ENCODE measurements around the gene UBE2V1.
"Not testable (repeated sequence)": the region's sequence is repeated elsewhere in the genome, so short reads cannot be mapped to it uniquely, and the experiment has no call there.

UBE2V1 gene

DNA sequence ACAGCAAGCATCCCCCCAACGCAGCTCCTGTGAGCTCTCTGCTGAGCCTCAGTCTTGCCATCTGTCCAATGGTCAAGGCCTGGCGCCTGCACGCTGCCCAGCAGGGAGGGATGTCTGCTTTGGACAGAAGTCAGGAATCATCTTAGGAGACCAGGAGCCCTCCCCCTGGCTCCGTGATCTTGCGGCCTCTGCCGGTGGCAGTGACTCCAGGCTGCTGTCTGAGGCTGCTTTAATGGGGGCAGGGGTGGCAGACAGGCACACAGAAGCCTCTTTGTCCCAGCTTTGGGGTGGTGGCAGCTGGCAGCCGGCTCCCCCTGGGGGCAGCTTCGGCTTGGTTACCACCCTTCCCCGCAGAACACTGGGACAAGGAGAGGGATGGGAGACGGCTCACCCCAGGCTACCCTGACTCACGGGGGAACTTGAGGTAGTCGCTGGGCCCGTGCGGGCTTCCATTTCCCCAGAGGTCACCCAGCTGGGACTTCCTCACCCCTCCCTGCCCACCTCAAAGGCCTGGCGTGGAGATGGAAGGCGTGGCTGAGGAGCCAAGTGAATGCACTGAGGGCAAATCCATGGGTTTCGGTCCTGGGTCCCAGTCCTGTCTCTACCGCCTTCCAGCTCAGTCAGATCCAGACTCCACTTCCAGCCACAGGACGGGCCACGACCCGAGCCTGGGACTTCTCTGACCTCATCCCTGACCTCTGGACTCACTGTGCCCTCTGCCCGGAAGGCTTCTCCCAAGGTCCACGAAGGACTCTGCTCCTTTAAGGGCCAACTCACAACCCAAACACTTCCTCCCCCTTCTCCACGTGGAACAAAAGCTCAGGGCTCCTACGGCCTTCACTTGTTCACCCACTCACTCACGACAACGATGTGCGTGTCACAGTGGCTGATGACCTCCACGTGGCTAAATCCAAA is 25.8 kb upstream of the UBE2V1 start:
- in situ Hi-C loops (cut with HindIII; ENCODE audit: low pct_ligation_motif_present, low sequenced_read_pairs), result no loop called here
- no peaks in the 10 kb centered on the region for H3K27me3 ChIP-seq (replicated peaks)
- H3K36me3 ChIP-seq (replicated peaks), result peaks cover 34% of the 10 kb centered on the region
- peak overlapping the region; percentile 42 for H3K27ac ChIP-seq
- no peak for DNase-seq
- TF ChIP-seq, protein P1, sequence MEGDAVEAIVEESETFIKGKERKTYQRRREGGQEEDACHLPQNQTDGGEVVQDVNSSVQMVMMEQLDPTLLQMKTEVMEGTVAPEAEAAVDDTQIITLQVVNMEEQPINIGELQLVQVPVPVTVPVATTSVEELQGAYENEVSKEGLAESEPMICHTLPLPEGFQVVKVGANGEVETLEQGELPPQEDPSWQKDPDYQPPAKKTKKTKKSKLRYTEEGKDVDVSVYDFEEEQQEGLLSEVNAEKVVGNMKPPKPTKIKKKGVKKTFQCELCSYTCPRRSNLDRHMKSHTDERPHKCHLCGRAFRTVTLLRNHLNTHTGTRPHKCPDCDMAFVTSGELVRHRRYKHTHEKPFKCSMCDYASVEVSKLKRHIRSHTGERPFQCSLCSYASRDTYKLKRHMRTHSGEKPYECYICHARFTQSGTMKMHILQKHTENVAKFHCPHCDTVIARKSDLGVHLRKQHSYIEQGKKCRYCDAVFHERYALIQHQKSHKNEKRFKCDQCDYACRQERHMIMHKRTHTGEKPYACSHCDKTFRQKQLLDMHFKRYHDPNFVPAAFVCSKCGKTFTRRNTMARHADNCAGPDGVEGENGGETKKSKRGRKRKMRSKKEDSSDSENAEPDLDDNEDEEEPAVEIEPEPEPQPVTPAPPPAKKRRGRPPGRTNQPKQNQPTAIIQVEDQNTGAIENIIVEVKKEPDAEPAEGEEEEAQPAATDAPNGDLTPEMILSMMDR (IDR thresholded peaks at IDR 0.05; ENCODE audit: low read depth, low read length, missing control alignments), result peak; percentile 55
- H3K4me3 ChIP-seq (ENCODE audit: low read depth, low read length), result no peak overlapping the region

DNA sequence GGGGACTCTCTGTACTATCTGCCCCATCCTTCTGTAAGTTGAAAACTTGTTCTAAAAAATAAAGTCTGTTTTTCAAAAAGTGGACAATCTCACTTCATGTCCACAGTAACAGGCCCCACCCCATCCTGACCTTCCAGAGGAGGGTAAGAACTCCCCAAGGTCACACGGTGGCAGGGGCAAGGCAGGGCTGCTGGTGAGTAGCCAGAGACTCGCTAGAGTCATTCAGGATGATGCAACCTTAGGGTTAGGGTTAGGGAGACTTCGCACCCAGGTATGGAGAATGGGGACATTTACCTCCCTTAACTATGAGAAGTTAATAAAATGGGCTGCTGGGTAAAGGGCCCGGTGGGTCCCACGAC is 25.1 kb upstream of the UBE2V1 start:
- in situ Hi-C loops (cut with HindIII; ENCODE audit: low pct_ligation_motif_present, low sequenced_read_pairs), result no loop called here
- peaks cover 33% of the 10 kb centered on the region for H3K36me3 ChIP-seq (replicated peaks)
- H3K4me3 ChIP-seq (ENCODE audit: low read depth, low read length), result no peak overlapping the region
- TF ChIP-seq, protein P1 (IDR thresholded peaks at IDR 0.05; ENCODE audit: low read depth, low read length, missing control alignments), result no peak
- H3K27me3 ChIP-seq (replicated peaks), result no peaks in the 10 kb centered on the region
- H3K27ac ChIP-seq, result peak overlapping the region; percentile 42
- DNase-seq, result no peak

GRCh38 chr20:50137702-50138101 is 24.8 kb upstream of the UBE2V1 start:
- in situ Hi-C loops (cut with HindIII; ENCODE audit: low pct_ligation_motif_present, low sequenced_read_pairs); H3K27me3 ChIP-seq (replicated peaks); H3K4me3 ChIP-seq (ENCODE audit: low read depth, low read length); DNase-seq: not testable (repeated sequence)
- Histone ChIP-seq H3K27ac (peak overlapping the region; percentile 30), H3K36me3 (replicated peaks) (peaks cover 33% of the 10 kb centered on the region)

DNA sequence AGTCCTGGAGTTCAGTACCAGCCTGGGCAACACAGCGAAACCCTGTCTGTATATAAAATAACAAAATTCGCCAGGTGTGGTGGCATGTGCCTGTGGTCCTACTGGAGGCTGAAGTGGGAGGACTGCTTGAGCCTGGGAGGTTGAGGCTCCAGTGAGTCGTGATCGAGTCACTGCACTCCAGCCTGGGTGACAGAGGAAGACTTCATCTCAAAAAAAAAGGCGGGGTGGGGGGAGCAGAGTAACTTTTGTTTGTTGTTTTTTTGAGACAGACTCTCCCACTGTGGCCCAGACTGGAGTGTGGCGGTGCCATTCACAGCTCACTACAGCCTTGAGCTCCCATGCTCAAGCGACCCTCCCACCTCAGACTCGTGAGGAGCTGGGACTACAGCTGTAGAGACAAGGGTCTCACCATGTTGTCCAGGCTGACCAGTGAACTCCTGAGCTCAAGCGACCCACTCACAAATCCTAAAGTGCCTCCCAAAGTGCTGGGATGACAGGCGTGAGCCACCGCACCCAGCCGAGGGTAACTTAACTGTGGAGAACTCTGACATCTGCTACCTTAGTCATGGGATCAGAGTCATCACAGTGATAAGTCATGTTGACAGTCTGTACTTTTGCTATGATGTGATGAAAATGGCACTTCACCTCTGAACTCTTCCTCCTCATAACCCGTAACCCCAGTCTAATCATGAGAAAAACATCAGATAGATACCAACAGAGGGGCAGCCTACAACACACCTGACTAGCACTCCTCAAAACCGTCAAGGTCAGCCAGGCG is 24.1 kb upstream of the UBE2V1 start:
- no peaks in the 10 kb centered on the region for H3K27me3 ChIP-seq (replicated peaks)
- peak overlapping the region; percentile 48 for H3K27ac ChIP-seq
- H3K36me3 ChIP-seq (replicated peaks), result peaks cover 34% of the 10 kb centered on the region
- DNase-seq, result no peak
- TF ChIP-seq, protein P1 (IDR thresholded peaks at IDR 0.05; ENCODE audit: low read depth, low read length, missing control alignments), result no peak
- H3K4me3 ChIP-seq (ENCODE audit: low read depth, low read length), result no peak overlapping the region
- in situ Hi-C loops (cut with HindIII; ENCODE audit: low pct_ligation_motif_present, low sequenced_read_pairs), result no loop called here

DNA sequence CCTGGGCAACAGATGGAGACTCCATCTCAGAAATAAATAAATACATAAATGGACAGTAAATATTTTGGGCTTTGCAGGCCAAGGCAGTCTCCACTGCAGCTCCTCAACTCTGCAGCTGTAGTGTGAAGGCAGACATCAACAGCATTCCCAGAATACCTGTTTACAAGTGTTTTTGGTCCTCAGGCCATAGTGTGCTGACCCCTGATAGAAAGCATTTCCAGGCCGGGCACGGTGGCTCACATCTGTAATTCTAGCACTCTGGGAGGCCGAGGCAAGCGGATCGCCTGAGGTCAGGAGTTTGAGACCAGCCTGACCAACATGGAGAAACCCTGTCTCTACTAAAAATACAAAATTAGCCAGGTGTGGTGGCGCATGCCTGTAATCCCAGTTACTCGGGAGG is 22.2 kb upstream of the UBE2V1 start:
- in situ Hi-C loops (cut with HindIII; ENCODE audit: low pct_ligation_motif_present, low sequenced_read_pairs); H3K27me3 ChIP-seq (replicated peaks); DNase-seq; H3K27ac ChIP-seq; H3K4me3 ChIP-seq (ENCODE audit: low read depth, low read length): not testable (repeated sequence)
- peaks cover 25% of the 10 kb centered on the region for H3K36me3 ChIP-seq (replicated peaks)

- Histone ChIP-seq H3K36me3 (replicated peaks) (peaks cover 27% of the 10 kb centered on the region), H3K27ac (no peak overlapping the region), H3K27me3 (replicated peaks) (no peaks in the 10 kb centered on the region), H3K4me3 (ENCODE audit: low read depth, low read length) (no peak overlapping the region)
- TF ChIP-seq, protein P1 (IDR thresholded peaks at IDR 0.05; ENCODE audit: low read depth, low read length, missing control alignments), result peak; percentile 51
- DNase-seq, result no peak
- in situ Hi-C loops (cut with HindIII; ENCODE audit: low pct_ligation_motif_present, low sequenced_read_pairs), result no loop called here
Observed at GRCh38 chr20:50133474-50134217, 20.7 kb upstream of the UBE2V1 start.

Measured in brain microvascular endothelial cell (primary cell).